Renal pelvis (tissue), 4 donors: Measurements from ENCODE around the gene GCGR. TPM values are rescaled to one million over a fixed set of nuclear protein-coding genes. Genes with fewer than 3 reads are reported as not detected.
A peak's percentile ranks its signal among the peaks of the same experiment; 100 is the strongest.

Source experiments
- DNase-seq: peaks from one replicate; pipeline ENCODE4 v3.0.0-alpha.2; 2013
- polyA plus RNA-seq, 3 donors: library from polyadenylated mRNA; unstranded; fragments of 120-200 nt; gene quantifications; one replicate each; pipeline ENCODE4 v1.2.1, GENCODE V29; 2013; ENCODE audit not compliant: insufficient read length in 3 of 3

Gene GCGR
- polyA plus RNA-seq, 3 donors = 11.1 to 14.0 (median 12.1) TPM

GRCh38 chr17:81810892-81811704 lies 7.1 kb downstream of the GCGR start:
- DNase-seq = no peak

GRCh38 chr17:81811705-81812570 lies 8.0 kb downstream of the GCGR start:
- no peak for DNase-seq

GRCh38 chr17:81812571-81813370 lies 8.8 kb downstream of the GCGR start:
- no peak for DNase-seq

GRCh38 chr17:81813371-81813684 lies 9.4 kb downstream of the GCGR start:
- DNase-seq = no peak

- DNase-seq = no peak
Observed at GRCh38 chr17:81813861-81814683, 10.1 kb downstream of the GCGR start.

- DNase-seq = peak; percentile 57
Observed at GRCh38 chr17:81814748-81815645, 11.0 kb downstream of the GCGR start.

GRCh38 chr17:81815646-81815986 lies 11.7 kb downstream of the GCGR start:
- no peak for DNase-seq

GRCh38 chr17:81817758-81818147 lies 13.8 kb downstream of the GCGR start:
- no peak for DNase-seq

GRCh38 chr17:81819708-81820107 lies 15.8 kb downstream of the GCGR start:
- no peak for DNase-seq

- no peak for DNase-seq
Observed at GRCh38 chr17:81821147-81821546, 17.2 kb downstream of the GCGR start.

- DNase-seq = no peak
Observed at GRCh38 chr17:81821603-81822311, 17.8 kb downstream of the GCGR start.

GRCh38 chr17:81822312-81822637 lies 18.3 kb downstream of the GCGR start:
- no peak for DNase-seq

- DNase-seq = no peak
Observed at GRCh38 chr17:81822996-81823819, 19.3 kb downstream of the GCGR start.

- no peak for DNase-seq
Observed at GRCh38 chr17:81823820-81824550, 20.0 kb downstream of the GCGR start.

GRCh38 chr17:81824595-81824994 lies 20.6 kb downstream of the GCGR start:
- no peak for DNase-seq

- no peak for DNase-seq
Observed at GRCh38 chr17:81825841-81826466, 22.0 kb downstream of the GCGR start.

GRCh38 chr17:81828656-81829055 lies 24.7 kb downstream of the GCGR start:
- DNase-seq = no peak

- DNase-seq = no peak
Observed at GRCh38 chr17:81829858-81830257, 25.9 kb downstream of the GCGR start.
